ENCODE results near the gene NECTIN1.
A peak's percentile ranks its signal among the peaks of the same experiment; 100 is the strongest.

The NECTIN1 gene, protein sequence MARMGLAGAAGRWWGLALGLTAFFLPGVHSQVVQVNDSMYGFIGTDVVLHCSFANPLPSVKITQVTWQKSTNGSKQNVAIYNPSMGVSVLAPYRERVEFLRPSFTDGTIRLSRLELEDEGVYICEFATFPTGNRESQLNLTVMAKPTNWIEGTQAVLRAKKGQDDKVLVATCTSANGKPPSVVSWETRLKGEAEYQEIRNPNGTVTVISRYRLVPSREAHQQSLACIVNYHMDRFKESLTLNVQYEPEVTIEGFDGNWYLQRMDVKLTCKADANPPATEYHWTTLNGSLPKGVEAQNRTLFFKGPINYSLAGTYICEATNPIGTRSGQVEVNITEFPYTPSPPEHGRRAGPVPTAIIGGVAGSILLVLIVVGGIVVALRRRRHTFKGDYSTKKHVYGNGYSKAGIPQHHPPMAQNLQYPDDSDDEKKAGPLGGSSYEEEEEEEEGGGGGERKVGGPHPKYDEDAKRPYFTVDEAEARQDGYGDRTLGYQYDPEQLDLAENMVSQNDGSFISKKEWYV

DNA sequence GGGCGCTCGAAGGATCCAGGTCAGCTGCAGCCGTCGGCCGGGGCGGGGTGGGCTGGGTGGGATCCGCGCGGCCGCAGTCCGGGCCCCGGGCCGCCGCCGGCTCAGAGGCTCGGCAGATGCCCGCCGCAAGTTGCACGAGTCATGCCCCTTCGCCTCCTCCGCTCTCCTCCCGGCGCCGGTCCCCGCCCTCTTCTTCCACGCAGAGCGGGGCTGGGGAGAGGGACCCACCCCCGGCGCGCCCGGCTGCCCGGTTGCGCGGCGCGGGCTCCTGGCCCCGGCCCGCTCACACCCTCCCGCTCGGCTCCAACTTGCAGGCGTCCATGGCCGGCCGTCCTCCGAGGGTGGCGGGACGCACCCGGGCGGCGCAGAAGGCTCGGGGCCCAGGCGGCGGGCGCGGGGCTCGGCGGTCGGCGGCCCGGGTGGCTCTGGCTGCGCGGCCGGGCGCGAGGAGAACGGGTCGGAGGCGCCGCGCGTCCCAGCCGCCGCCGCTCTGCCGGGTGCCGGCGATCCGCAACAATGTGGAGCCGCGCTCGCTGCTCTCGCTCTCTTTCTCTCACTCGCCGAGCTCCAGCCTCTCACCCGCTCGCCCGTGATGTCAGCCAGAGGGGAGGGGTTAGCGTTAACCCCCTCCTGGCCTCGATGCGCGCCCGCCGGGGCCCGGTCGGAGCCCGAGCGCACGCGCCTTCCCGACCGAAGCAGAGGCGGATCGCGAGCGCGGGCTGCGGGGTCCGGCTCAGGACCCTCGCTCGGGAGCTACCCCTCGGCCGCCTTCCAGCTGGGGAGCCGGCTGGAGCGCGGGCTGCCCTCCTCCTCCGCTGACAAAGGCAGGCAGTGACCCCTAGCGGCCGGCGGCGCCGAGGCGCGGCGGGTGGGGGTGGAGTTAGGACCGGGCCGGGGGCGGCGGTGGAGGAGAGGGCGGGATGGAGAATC is at the start of gene NECTIN1:
TSS of gene NECTIN1 (minus strand) at position 550 of the 930 bp plus-strand sequence. CDS start 647 bp downstream, outside the sequence.
- peak; percentile 66 to 68 for DNase-seq (ENCODE audit: low read depth in 2 of 2)

DNA sequence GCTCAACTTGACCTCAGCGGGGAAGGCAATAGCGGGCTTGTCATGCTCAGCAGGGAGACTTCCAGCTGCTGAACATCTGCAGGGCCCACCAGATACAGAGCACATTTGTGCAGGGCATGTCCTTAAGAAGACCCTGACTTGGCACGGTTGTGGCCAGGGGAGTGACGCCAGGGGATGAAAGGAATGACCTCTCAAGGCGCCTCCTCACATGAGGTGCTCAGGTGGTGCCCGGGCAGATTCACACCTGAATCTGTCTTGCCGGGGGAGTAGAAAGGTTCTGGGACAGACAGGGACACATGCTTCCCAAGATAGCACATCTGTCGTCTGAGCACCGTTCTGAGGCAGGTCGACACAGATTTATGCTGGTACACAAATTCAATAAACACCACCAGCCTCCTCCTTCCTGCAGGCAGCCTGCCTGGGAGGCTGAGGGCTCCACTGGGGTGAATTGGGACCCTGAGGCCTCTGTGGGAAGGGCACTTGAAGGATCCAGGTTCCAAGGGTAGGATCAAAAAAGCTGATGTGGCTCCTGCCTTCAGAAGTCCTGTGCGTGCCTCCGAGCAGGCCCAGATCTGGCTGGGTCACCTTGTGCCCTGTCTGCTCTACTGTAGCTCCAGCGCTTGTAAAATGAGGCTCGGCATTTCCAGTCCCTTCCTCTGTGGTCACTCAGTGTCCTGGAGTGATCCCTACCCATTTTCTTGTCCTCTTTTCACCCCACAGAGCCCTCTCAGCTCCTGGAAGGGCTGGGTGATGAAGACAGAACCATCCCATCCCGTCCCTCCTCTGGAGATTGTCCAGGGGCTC is 49.6 kb upstream of the NECTIN1 start:
- DNase-seq (ENCODE audit: low read depth in 2 of 2) = no peak

- DNase-seq (ENCODE audit: low read depth in 2 of 2) = no peak
Measured at GRCh38 chr11:119777940-119778339, 48.9 kb upstream of the NECTIN1 start.

- DNase-seq (ENCODE audit: low read depth in 2 of 2) = no peak
Measured at GRCh38 chr11:119776651-119777050, 47.7 kb upstream of the NECTIN1 start.

DNA sequence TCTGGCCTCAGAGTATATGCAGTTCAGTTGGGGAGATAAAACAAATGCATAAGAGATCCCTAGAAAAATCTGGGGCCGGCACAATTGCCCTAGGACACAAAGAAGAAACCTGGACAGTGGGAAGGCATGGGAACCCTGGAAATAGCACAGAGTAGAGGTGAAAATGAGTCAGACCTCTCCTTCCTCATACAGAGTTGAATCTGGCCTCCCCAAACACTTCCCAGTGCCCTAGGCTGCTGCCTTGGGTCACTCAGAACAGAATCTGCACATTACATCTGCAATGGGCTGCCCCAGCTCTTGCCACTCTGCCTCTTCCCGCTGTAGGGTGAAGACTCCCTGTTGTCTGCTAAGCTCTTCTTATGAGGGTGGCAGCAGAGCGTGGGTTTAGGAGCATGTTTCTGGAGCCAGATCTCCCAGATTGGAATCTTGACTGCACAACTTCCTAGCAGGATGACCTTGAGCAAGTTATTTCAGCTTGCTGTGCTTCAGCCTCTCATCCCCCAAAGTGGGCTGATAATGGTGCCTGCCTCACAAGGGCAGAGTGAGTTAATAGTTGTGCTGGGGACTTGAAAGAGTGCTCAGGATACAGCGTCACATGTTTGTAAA is 47.1 kb upstream of the NECTIN1 start:
- DNase-seq (ENCODE audit: low read depth in 2 of 2) = no peak

DNA sequence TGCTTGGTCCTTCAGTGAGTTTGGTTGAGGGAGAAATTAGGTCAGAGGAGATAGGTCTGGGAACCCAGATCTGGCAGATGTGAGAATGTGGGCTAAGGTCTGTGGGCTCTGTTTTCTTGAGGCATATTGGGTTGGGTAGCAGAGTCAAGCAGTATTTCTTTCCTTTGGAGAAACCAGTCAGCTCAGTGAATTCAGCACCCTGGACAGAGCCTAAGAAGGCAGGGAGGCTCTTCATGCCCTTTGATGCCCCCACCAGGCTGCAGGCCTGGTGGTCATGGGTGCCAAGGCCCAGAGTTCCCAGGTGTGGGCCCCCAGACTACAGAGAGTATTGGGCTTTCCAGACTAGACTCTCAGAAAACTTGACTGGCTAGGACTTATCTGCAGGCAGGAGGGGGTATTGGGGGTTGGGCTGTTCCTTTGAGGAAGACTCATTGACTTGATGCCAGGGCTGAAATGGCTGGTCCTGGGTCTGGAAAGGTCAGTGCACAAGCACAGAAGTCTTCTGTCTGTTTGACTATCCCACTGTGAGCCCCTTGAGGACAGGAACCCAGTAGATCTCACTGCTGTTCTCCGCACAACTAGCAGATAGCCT is 45.3 kb upstream of the NECTIN1 start:
- no peak for DNase-seq (ENCODE audit: low read depth in 2 of 2)

DNA sequence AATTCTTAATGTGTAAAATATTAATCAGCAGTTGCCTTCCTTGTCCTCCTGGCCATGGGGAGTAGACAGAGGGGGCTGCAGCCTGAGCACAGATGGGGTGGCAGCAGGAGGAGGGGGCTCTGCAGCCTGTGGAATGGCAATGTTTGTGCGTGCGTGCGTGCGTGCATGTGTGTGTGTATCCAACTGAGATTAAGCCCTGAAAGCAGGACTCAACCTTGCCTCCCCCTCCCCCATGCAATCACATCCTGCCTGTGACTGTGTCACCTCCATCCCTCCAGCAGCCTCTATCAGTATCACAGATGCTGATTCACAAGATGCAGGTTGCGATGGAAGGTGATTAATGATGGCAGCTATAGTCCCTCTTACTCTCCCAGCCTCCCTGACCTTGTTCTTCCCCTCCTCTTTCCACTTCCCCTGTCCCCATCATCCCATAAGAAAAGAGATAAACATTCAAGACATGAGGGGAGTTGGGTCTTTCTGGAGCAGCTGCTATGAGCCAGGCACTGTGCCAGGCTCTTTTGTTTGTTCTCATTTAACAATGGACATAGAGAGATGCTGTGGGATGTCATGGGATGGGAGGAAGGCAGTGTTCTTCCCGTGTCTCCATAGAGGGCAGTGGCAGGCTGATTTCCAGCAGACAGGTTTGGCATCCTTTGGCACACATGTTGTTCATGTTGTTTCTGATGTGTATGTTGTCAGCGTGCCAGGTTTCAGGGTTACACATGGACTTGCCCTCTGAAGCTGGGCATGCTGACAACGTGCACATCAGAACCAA is 43.8 kb upstream of the NECTIN1 start:
- DNase-seq (ENCODE audit: low read depth in 2 of 2) = no peak

GRCh38 chr11:119772076-119772475 is 43.1 kb upstream of the NECTIN1 start:
- DNase-seq (ENCODE audit: low read depth in 2 of 2) = no peak

DNA sequence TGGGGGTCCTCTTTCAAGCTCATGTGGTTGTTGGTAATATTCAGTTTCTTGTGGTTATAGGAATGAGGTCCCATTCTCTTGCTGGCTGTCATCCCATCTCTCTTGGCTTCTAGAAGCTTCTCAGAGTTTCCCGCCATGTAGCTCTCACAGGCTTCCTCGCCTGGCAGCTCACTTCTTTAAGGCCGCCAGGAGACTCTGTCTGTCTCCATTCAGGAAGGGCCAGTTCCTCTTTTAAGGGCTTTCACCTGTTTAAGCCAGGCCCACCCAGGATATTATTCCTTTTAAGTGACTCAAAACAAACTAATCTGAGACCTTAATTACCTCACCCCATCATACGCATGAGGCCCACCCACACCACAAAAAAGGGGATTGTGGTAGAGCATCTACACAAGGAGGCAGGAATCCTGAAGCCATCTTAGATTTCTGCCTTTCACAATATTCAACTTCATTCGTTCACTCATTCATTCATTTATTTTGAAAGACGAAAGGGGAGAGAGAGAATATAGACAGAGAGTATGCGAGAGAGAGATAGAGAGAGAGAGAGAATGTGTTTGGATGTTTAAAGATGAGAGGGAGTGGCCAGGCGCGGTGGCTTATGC is 42.3 kb upstream of the NECTIN1 start:
- no peak for DNase-seq (ENCODE audit: low read depth in 2 of 2)

GRCh38 chr11:119765628-119766027 is 36.6 kb upstream of the NECTIN1 start:
- DNase-seq (ENCODE audit: low read depth in 2 of 2) = no peak

- DNase-seq (ENCODE audit: low read depth in 2 of 2) = no peak
Measured at GRCh38 chr11:119764108-119764868, 35.3 kb upstream of the NECTIN1 start.

DNA sequence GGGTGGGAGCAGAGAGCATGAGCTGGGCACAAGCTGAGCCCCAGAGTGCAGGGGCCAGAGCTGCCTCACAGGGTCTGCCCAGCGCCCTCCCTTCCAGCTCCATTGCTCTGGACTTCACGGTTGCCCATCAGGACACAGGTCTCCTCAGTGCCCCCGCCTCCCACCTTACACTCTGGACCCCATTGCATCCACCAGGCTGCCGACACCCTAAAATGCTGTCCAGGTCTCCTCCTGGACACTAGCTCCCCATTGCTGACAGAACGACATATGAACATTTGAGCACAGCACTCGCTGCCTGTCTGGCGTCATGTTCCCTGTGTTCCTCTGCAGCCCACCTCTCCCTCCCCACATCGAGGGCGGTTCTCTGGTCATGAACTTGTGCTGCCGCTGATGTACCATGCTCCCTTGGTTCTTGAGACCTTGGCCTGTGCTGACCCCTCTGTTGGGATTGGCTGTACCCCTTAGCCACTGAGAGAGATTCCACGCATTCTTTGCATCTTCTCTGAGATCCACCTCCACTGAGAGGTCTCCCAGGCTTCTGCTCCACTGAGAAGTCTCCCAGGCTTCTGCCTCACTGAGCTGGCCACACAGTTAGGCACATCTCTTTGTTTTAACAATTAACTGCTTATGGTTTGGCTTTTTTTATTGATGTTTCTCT is 34.2 kb upstream of the NECTIN1 start:
- no peak for DNase-seq (ENCODE audit: low read depth in 2 of 2)

- DNase-seq (ENCODE audit: low read depth in 2 of 2) = no peak
Measured at GRCh38 chr11:119759747-119760412, 30.9 kb upstream of the NECTIN1 start.

GRCh38 chr11:119759324-119759723 is 30.3 kb upstream of the NECTIN1 start:
- DNase-seq (ENCODE audit: low read depth in 2 of 2) = no peak

DNA sequence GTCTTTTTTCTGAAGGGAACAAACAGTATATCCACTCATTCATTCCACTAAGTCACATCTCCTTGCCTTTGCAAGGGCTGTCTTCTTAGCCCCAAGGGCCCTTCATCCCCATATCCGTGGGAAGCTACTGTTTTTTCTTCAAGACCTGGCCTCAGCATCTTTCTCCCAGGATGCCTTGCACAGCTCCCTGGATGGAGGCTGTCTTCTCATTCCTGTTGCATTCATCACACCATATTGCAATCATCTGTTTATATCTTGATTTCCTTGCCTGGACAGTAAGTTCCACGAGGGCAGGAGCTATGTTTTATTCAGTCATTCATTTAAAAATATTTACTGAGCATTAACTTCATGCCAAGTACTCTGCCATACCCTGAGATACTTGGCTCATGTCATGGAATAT is 29.3 kb upstream of the NECTIN1 start:
- no peak for DNase-seq (ENCODE audit: low read depth in 2 of 2)

DNA sequence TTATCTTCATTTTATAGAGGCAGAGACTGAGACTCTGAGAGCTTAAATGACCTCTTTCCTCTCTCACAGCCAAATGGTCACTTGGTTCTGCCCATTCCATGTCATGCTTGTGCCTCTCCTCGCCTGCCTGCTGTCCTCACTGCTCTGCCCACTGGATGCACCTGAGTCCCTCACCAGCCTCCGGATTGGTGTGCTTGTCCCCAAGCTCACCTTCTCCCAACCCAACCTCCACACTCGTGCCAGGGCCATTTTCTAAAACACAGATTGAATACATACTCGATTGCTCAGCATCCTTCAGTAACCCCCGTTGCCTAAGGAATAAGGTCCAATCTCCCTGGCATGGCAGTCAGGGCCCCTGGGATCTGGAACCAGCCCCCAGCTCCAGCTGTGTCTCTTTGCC is 28.4 kb upstream of the NECTIN1 start:
- no peak for DNase-seq (ENCODE audit: low read depth in 2 of 2)

GRCh38 chr11:119756169-119756865 is 27.3 kb upstream of the NECTIN1 start:
- DNase-seq (ENCODE audit: low read depth in 2 of 2) = no peak

Data from stimulated activated CD8-positive, alpha-beta memory T cell treated with anti-CD3 and anti-CD28 coated beads, Interleukin-15, amount 100 ng/mL, for 4 hours (primary cell).